CD4-positive, CD25-positive, alpha-beta regulatory T cell (primary cell): ENCODE data around the gene SPRED2. TPM values are rescaled to one million over a fixed set of nuclear protein-coding genes. Genes with fewer than 3 reads are reported as not detected.

Experiments
- ATAC-seq, 2 donors: fragments of 150-1000 bp; cut with Tn5 transposase; one replicate each; pipeline ENCODE4 v1.10.0; 2021; ENCODE audit warnings: low read depth in 2 of 2, moderate number of reproducible peaks in 2 of 2, moderate library complexity in 1 of 2
- DNase-seq, 3 donors: peaks; one replicate each; pipeline versions ENCODE4 v3.0.0 to v3.0.0-alpha.2; 2012 to 2022; ENCODE audit warnings: mixed read lengths in 1 of 3
- H3K27ac ChIP-seq: one replicate; pipeline ENCODE4 v1.7.0; 2013; ENCODE audit warnings: mild to moderate bottlenecking, low read length; ENCODE audit not compliant: insufficient read depth, poor library complexity, severe bottlenecking
- H3K27me3 ChIP-seq: one replicate; pipeline ENCODE4 v1.7.0; 2013; ENCODE audit warnings: low read length; ENCODE audit not compliant: control insufficient read depth, insufficient read depth
- H3K36me3 ChIP-seq: one replicate; pipeline ENCODE4 v1.7.0; 2013; ENCODE audit warnings: mild to moderate bottlenecking, low read length, moderate library complexity; ENCODE audit not compliant: control insufficient read depth, insufficient read depth
- H3K4me1 ChIP-seq: 2 replicates; pipeline ENCODE4 v1.7.0; 2013; ENCODE audit warnings: mild to moderate bottlenecking, low read length; ENCODE audit not compliant: insufficient read depth, control insufficient read depth, poor library complexity, severe bottlenecking
- H3K4me3 ChIP-seq: one replicate; pipeline ENCODE4 v1.7.0; 2013; ENCODE audit warnings: low read depth, mild to moderate bottlenecking, low read length, moderate library complexity
- H3K9me3 ChIP-seq, 2 experiments: 1 replicate in 1 of 2; 2 replicates in 1 of 2; pipeline ENCODE4 v1.7.0; 2013; ENCODE audit warnings: low read length in 2 of 2, mild to moderate bottlenecking in 1 of 2, moderate library complexity in 1 of 2; ENCODE audit not compliant: control insufficient read depth in 2 of 2
- H3K27ac Mint-ChIP-seq, 3 donors: one replicate each; pipeline ENCODE4 v1.8.0; 2020 to 2022; ENCODE audit warnings: mild to moderate bottlenecking in 3 of 3, mixed read lengths in 3 of 3, moderate library complexity in 2 of 3
- H3K27me3 Mint-ChIP-seq: one replicate; pipeline ENCODE4 v1.8.0; 2022; ENCODE audit warnings: mild to moderate bottlenecking, mixed read lengths
- H3K36me3 Mint-ChIP-seq: one replicate; pipeline ENCODE4 v1.8.0; 2020; ENCODE audit warnings: mixed read lengths
- H3K4me1 Mint-ChIP-seq, 4 donors: one replicate each; pipeline ENCODE4 v1.8.0; 2020 to 2022; ENCODE audit warnings: mixed read lengths in 4 of 4, mild to moderate bottlenecking in 1 of 4
- H3K4me3 Mint-ChIP-seq, 4 donors: one replicate each; pipeline ENCODE4 v1.8.0; 2020 to 2022; ENCODE audit warnings: mild to moderate bottlenecking in 4 of 4, mixed read lengths in 4 of 4, moderate library complexity in 3 of 4
- H3K9me3 Mint-ChIP-seq, 7 donors: one replicate each; pipeline ENCODE4 v1.8.0; 2020 to 2022; ENCODE audit warnings: mixed read lengths in 7 of 7, mild to moderate bottlenecking in 3 of 7, moderate library complexity in 2 of 7
- polyA plus RNA-seq, 4 donors: library from polyadenylated mRNA; unstranded; fragments of 300-500 nt; fragmentation: Illumina TruSeq; gene quantifications; one replicate each; pipeline ENCODE4 v1.2.3, GENCODE V29; 2021
- total RNA-seq: library from RNA; stranded (reverse); gene quantifications from one replicate; pipeline ENCODE4 v1.2.3, GENCODE V29; 2022

SPRED2 gene
- total and polyA plus RNA-seq, 5 donors from 2014 or later = 0.23 to 6.3 (median 1.1) TPM

- no peaks in the 10 kb centered on the region for H3K27me3 Mint-ChIP-seq
- H3K36me3 Mint-ChIP-seq = peaks cover 4% of the 10 kb centered on the region
Observed at GRCh38 chr2:65397122-65397521, 35.3 kb downstream of the SPRED2 start.

GRCh38 chr2:65396348-65397026 lies 35.9 kb downstream of the SPRED2 start:
- H3K27me3 ChIP-seq = no peaks in the 10 kb centered on the region
- ATAC-seq (no peak), DNase-seq (no peak)
- H3K36me3 ChIP-seq = no peaks in the 10 kb centered on the region
- H3K4me3 ChIP-seq = no peak overlapping the region
- no peaks in the 10 kb centered on the region for H3K27me3 Mint-ChIP-seq
- H3K9me3 ChIP-seq = no peaks in the 10 kb centered on the region
- H3K27ac ChIP-seq = no peak overlapping the region
- H3K9me3 Mint-ChIP-seq = no peaks in the 10 kb centered on the region
- peaks cover 0 to 19% (median 3%) of the 10 kb centered on the region in 4 donors for H3K4me1 Mint-ChIP-seq
- H3K4me3 Mint-ChIP-seq = no peak overlapping the region
- no peak overlapping the region for H3K27ac Mint-ChIP-seq
- peaks cover 4% of the 10 kb centered on the region for H3K36me3 Mint-ChIP-seq
- no peaks in the 10 kb centered on the region for H3K4me1 ChIP-seq

More at GRCh38 chr2:65397122-65397521, 35.3 kb downstream of the SPRED2 start:
- ATAC-seq = no peak
- Histone ChIP-seq H3K36me3 (no peaks in the 10 kb centered on the region), H3K4me3 (no peak overlapping the region), H3K27me3 (no peaks in the 10 kb centered on the region), H3K4me1 (no peaks in the 10 kb centered on the region), H3K27ac (no peak overlapping the region), H3K9me3 (no peaks in the 10 kb centered on the region)
- DNase-seq = peak in 1 of 3 donors; percentile 24
- no peaks in the 10 kb centered on the region for H3K9me3 Mint-ChIP-seq
- peak overlapping the region in 1 of 3 donors; percentile 21 for H3K27ac Mint-ChIP-seq
- H3K4me1 Mint-ChIP-seq = peaks cover 0 to 19% (median 3%) of the 10 kb centered on the region in 4 donors
- no peak overlapping the region for H3K4me3 Mint-ChIP-seq

GRCh38 chr2:65395621-65396347 lies 36.6 kb downstream of the SPRED2 start:
- no peaks in the 10 kb centered on the region for H3K36me3 ChIP-seq
- H3K4me3 Mint-ChIP-seq = no peak overlapping the region
- H3K27ac Mint-ChIP-seq = no peak overlapping the region
- H3K4me1 Mint-ChIP-seq = peaks cover 0 to 19% (median 3%) of the 10 kb centered on the region in 4 donors
- no peaks in the 10 kb centered on the region for H3K4me1 ChIP-seq
- H3K9me3 Mint-ChIP-seq = no peaks in the 10 kb centered on the region
- DNase-seq (no peak), ATAC-seq (no peak)
- H3K36me3 Mint-ChIP-seq = peaks cover 4% of the 10 kb centered on the region
- no peak overlapping the region for H3K4me3 ChIP-seq
- H3K27me3 Mint-ChIP-seq = no peaks in the 10 kb centered on the region
- H3K27ac ChIP-seq = no peak overlapping the region
- H3K9me3 ChIP-seq = no peaks in the 10 kb centered on the region
- no peaks in the 10 kb centered on the region for H3K27me3 ChIP-seq

- H3K27me3 ChIP-seq = no peaks in the 10 kb centered on the region
- peaks cover 5% of the 10 kb centered on the region for H3K4me1 ChIP-seq
- no peak overlapping the region for H3K4me3 Mint-ChIP-seq
- no peak overlapping the region for H3K27ac Mint-ChIP-seq
- no peaks in the 10 kb centered on the region for H3K36me3 ChIP-seq
- ATAC-seq (no peak), DNase-seq (no peak)
- H3K4me1 Mint-ChIP-seq = peaks cover 0 to 27% (median 16%) of the 10 kb centered on the region in 4 donors
- H3K36me3 Mint-ChIP-seq = peaks cover 4% of the 10 kb centered on the region
- no peaks in the 10 kb centered on the region for H3K27me3 Mint-ChIP-seq
- H3K4me3 ChIP-seq = no peak overlapping the region
- no peaks in the 10 kb centered on the region for H3K9me3 Mint-ChIP-seq
- no peak overlapping the region for H3K27ac ChIP-seq
- no peaks in the 10 kb centered on the region for H3K9me3 ChIP-seq
Observed at GRCh38 chr2:65393743-65394422, 38.5 kb downstream of the SPRED2 start.

- ATAC-seq = no peak
- H3K9me3 ChIP-seq = no peaks in the 10 kb centered on the region
- Mint-ChIP-seq H3K27ac (no peak overlapping the region), H3K9me3 (no peaks in the 10 kb centered on the region), H3K4me3 (no peak overlapping the region), H3K4me1 (peaks cover 0 to 27% (median 16%) of the 10 kb centered on the region in 4 donors), H3K27me3 (no peaks in the 10 kb centered on the region), H3K36me3 (peaks cover 4% of the 10 kb centered on the region)
- no peak for DNase-seq
- no peaks in the 10 kb centered on the region for H3K36me3 ChIP-seq
- no peak overlapping the region for H3K27ac ChIP-seq
- H3K4me3 ChIP-seq = no peak overlapping the region
- no peaks in the 10 kb centered on the region for H3K27me3 ChIP-seq
- peaks cover 5% of the 10 kb centered on the region for H3K4me1 ChIP-seq
Observed at GRCh38 chr2:65393046-65393445, 39.4 kb downstream of the SPRED2 start.

GRCh38 chr2:65392609-65393008 lies 39.8 kb downstream of the SPRED2 start:
- Histone ChIP-seq H3K27ac (no peak overlapping the region), H3K9me3 (no peaks in the 10 kb centered on the region), H3K4me1 (peaks cover 5% of the 10 kb centered on the region), H3K4me3 (no peak overlapping the region), H3K27me3 (no peaks in the 10 kb centered on the region), H3K36me3 (no peaks in the 10 kb centered on the region)
- H3K4me1 Mint-ChIP-seq = peaks cover 0 to 27% (median 16%) of the 10 kb centered on the region in 4 donors
- no peak for DNase-seq
- H3K9me3 Mint-ChIP-seq = no peaks in the 10 kb centered on the region
- H3K27ac Mint-ChIP-seq = no peak overlapping the region
- ATAC-seq = no peak
- peaks cover 4% of the 10 kb centered on the region for H3K36me3 Mint-ChIP-seq
- H3K4me3 Mint-ChIP-seq = no peak overlapping the region
- no peaks in the 10 kb centered on the region for H3K27me3 Mint-ChIP-seq

GRCh38 chr2:65390134-65390533 lies 42.3 kb downstream of the SPRED2 start:
- H3K27ac ChIP-seq = no peak overlapping the region
- no peaks in the 10 kb centered on the region for H3K9me3 Mint-ChIP-seq
- no peaks in the 10 kb centered on the region for H3K36me3 ChIP-seq
- ATAC-seq (peak; percentile 31 to 43), DNase-seq (peak in 1 of 3 donors; percentile 54)
- peak overlapping the region in 2 of 3 donors; percentile 75 to 89 for H3K27ac Mint-ChIP-seq
- H3K4me3 Mint-ChIP-seq = peak overlapping the region in 3 of 4 donors; percentile 26 to 38 (median 31)
- H3K36me3 Mint-ChIP-seq = peaks cover under 1% of the 10 kb centered on the region
- peaks cover 0 to 18% (median 10%) of the 10 kb centered on the region in 4 donors for H3K4me1 Mint-ChIP-seq
- no peaks in the 10 kb centered on the region for H3K9me3 ChIP-seq
- peaks cover 5% of the 10 kb centered on the region for H3K4me1 ChIP-seq
- no peaks in the 10 kb centered on the region for H3K27me3 ChIP-seq
- peak overlapping the region; percentile 21 for H3K4me3 ChIP-seq
- no peaks in the 10 kb centered on the region for H3K27me3 Mint-ChIP-seq
